ENCODE measurements around the gene CNTN4.

CNTN4 gene

DNA sequence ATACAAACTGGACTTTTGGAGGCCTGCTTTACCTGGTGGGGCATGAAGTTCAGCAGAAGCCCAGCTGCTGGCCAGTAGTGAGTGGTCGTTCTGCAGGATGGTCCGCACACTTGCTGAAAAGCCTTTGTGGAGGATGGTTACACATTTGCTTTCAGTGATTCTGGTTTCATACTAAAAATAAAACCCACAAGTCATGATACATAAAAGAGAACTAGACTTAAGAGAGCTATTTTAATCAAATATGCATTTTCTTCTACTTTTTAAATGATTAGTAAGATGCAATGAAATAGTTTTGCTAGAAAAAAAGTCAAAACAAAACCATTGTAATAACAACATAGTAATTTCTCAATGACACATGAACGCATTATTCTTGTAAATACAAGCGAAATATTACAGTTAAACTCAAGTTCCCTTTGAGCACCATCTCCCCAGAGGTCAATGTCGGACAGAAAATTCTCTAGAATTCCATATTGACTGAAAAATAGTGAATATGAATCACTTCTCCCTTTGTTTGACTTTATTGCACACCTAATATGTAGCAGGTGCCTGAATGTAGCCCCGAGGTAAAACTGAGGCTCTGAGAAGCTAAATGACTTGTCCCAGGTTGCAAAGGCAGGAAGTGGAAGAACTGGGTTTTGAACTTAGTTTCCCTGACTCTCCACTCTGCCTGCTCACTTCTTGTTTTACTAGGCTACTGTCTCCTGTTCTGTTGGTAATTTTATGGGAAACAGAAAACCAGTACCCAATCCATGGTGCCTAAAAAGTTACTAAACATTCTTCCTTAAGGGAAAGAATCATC, 1003.2 kb downstream of the CNTN4 start:
- DNase-seq (ENCODE audit: low spot score): no peak

DNA sequence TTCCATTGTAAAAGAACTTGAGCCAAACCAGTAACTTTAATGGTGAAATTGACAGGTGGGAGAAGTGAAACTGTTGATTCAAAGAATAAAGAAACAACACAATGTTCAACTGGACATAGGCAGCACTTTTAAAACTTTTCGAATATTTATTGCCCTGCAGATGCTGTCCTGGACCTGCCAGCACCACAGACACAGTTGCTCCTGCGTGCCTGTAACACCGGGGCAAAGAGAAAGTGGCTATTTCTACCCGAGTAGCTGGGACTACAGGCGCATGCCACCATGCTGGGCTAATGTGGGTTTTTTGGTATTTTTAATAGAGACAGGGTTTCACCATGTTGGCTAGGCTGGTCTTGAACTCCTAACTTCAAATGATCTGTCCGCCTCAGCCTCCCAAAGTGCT, 1004.1 kb downstream of the CNTN4 start:
- DNase-seq (ENCODE audit: low spot score): no peak

GRCh38 chr3:3105246-3105645, 1006.6 kb downstream of the CNTN4 start:
- DNase-seq (ENCODE audit: low spot score): no peak

DNA sequence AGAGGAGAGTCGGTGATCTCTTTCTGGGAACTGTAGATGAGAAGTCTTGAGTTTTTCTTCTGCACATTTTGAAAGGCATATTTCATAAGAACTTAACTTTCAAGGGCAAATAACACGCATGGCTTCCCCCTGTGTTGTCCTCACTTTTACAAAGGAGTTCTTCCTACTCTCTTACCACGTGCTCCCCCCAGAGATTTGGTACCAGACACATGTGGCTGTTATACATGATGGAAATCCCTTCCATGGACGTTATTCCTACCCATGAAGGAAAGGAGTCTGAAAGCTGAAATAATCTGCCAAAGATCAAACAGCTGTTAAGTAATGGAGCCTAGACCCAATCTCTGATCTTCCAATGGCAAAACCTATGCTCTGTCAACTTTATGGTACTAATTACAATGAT, 1007.1 kb downstream of the CNTN4 start:
- DNase-seq (ENCODE audit: low spot score): no peak

DNA sequence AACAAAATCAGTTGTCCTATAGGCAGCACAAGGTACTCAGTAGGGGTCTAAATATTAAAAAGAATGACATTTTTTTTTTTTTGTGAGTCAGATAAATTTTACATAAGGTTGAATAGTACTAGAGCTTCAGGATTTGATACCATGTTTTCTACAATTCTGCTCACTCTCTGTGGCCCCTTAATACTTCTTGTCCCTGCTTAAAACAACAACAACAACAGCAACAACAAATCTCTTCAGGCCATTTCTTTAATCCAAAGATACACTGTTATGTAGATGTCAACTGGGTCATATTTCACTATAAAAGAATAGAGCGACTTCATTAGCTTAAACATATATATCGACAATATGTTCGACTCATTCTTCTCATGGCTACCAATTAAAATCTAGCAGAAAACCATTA, 1008.5 kb downstream of the CNTN4 start:
- no peak for DNase-seq (ENCODE audit: low spot score)
